HG03095 (cell line): ENCODE data around the gene ZFAND3.

Experiments
- ATAC-seq: cut with Tn5 transposase; IDR thresholded peaks from one replicate; pipeline ENCODE4 v1.9.1; 2021; ENCODE audit warnings: moderate library complexity; ENCODE audit not compliant: unreplicated experiment

Gene ZFAND3

GRCh38 chr6:38077488-38078030, 258.0 kb downstream of the ZFAND3 start:
- no peak for ATAC-seq

- no peak for ATAC-seq
These were observed 259.1 kb downstream of the ZFAND3 start for GRCh38 chr6:38078671-38079070.

GRCh38 chr6:38079107-38079506, 259.6 kb downstream of the ZFAND3 start:
- no peak for ATAC-seq

GRCh38 chr6:38079537-38079936, 260.0 kb downstream of the ZFAND3 start:
- no peak for ATAC-seq

- ATAC-seq: no peak
These were observed 260.8 kb downstream of the ZFAND3 start for GRCh38 chr6:38080360-38080759.

GRCh38 chr6:38080889-38081288, 261.4 kb downstream of the ZFAND3 start:
- no peak for ATAC-seq

- no peak for ATAC-seq
These were observed 265.5 kb downstream of the ZFAND3 start for GRCh38 chr6:38085031-38085430.

- no peak for ATAC-seq
These were observed 266.8 kb downstream of the ZFAND3 start for GRCh38 chr6:38086346-38086745.

DNA sequence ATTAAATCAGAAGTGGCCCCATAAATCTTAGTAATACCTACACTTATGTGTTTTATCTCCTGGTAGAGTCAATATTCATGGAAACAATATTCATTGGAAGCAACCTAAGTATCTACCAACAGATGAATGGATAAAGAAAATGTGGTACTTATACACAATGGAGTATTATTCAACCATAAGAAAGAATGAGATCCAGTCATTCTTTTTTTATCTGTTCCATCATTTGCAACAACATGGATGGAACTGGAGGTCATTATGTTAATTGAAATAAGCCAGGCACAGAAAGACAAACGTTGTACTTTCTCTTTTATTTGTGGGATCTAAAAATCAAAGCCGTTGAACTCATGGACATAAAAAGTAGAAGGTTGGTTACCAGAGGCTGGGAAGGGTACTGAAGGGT, 268.5 kb downstream of the ZFAND3 start:
- ATAC-seq: no peak

GRCh38 chr6:38088829-38089228, 269.3 kb downstream of the ZFAND3 start:
- no peak for ATAC-seq

DNA sequence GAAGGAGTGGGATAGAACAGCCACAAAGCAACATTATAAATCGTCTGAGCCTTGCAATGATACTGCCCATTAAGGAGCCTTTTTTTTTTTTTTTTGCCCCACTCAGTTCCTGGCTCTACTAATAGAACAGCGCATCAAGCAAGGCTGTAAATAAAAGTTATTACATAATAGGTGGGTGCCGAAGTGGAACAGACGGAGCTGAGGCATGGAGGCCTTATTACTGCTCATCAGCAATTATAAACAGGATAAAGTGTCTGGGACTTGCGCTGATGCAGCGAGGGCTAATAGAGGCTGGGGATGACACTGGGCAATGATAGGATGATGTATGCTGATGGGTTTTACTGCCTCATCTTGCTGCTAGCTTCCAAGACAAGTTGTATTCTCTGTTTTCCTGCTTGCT, 272.1 kb downstream of the ZFAND3 start:
- ATAC-seq: no peak

GRCh38 chr6:38092465-38092864, 272.9 kb downstream of the ZFAND3 start:
- ATAC-seq: no peak

GRCh38 chr6:38092964-38093363, 273.4 kb downstream of the ZFAND3 start:
- ATAC-seq: no peak

DNA sequence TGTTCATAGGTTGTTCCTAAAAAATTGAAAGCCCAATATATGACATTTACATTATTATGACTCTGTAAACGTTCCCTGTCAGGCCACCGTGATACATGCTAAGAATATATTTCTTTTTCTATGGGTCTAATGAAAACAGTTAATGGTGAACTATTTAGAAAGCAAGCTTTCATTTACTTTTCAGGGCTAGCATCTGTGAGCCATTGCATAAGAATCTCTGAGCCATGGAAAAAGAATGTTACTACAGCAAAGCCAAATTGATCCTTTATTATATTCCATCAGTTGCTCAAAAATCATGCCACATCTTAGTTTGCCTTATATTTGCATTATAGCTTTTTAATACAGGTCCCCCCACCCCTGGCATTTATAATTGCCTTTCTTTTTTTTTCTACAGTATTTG, 275.5 kb downstream of the ZFAND3 start:
- ATAC-seq: no peak

DNA sequence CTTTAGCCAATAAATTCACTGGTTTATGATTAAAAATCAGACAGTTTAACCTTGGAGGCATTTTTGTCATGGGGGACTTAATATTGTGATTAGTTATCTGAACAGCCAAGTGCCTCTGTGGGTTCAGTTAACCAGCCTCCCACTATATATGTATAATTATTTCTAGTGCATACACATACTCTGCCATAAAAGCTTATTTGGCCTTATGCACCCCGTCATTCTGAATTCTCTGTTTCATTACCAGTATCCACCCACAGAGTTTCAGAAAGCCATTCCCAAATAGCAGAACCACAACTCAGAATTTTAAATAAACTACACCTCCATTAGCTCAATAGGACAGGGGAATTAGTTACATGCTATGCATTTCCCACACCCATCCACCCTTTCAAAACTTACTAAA, 279.7 kb downstream of the ZFAND3 start:
- ATAC-seq: no peak

DNA sequence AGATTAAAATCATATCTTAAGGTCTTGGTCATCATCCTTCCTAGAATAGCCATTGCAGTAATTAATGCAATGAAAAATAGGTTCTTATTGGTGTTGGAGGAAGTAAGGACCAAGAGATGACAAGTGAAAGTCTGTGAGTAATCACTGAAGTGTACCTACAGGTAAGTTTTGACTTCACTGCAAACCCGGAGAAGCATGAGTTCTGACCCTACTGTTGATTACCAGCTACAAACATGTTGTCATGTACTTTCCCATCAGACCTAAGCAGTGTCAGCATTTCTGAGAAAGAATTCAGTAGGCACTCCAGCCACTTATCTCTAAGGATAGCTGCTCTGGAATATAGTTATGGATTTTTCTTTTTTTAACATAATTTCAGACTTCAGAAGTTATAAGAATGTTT, 280.9 kb downstream of the ZFAND3 start:
- ATAC-seq: no peak

DNA sequence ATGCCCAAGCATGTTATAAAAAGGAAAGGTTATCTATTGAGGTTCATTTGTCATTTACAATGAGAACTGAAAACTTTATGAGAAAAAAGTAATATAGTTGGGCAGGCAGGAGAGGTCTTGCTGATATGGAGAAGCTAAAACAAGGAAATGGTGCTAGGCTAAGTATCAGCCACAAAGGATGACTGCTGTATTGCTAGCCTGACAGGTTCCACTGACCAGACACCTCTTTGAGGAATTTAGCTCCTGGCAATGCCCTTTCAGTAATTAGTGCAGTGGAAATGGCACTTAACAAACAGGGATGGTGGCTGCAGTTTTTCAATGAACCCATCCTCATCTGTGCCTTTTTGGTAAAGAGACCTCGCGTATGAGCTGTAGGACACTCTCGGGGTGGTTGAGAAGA, 284.4 kb downstream of the ZFAND3 start:
- ATAC-seq: no peak

DNA sequence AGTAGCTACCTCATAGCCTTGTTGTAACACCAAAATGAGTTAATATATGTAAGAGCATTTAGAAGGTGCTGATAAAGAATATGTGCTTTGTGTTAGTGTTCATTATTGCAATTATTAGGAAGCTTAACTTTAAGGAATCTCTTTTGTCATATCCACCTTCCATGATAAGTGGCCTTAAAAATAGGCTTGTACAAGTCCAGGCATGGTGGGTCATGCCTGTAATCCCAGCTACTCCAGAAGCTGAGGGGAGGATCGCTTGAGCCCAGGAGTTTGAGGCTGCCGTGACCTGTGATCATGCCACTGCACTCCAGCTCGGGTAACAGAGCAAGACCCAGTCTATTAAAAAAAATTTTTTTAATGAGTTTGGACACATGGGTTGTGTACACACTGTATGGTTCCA, 285.5 kb downstream of the ZFAND3 start:
- ATAC-seq: no peak

GRCh38 chr6:38107073-38107472, 287.5 kb downstream of the ZFAND3 start:
- no peak for ATAC-seq

GRCh38 chr6:38110481-38110971, 291.0 kb downstream of the ZFAND3 start:
- ATAC-seq: no peak

GRCh38 chr6:38112181-38112580, 292.7 kb downstream of the ZFAND3 start:
- ATAC-seq: no peak

DNA sequence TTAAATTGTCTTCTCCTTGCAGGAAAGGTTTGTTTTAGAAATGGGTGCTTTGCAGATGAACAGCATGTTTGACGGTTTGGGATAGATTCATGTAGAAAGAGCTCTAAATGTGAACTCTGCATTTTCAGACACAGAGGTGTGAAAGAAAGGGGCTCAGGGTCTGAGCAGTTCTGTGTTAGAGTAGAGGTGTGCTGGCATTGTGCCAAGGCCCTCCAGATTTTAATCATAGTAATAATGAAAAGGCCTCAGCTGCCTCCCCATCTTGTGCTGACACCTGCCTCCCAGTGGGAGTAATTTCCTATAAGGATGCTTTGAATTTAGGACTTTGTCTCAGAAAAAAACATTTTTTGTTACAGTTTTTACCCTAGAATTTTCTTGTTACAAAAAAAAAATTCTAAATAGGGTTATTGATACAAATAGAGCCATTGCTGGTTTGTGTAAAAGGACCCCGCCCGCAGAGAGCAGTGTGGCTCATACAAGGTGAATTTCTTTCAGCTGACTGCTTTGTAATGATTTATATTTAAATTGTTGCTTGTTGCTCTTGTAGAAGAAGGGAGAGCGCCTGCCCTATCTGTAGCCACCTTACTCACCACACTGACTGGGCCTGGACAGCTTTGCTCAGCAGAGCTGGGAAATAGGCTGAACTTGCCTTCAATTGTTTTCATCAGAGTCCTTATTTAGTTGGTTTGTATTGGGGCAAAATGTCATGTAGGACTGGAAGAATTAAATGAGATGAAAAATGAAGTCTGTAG, 294.5 kb downstream of the ZFAND3 start:
- no peak for ATAC-seq
